HepG2 (cell line): Measurements from ENCODE around the gene BRSK2. TPM values are rescaled to one million over a fixed set of nuclear protein-coding genes. Genes with fewer than 3 reads are reported as not detected.

Experiments
- ATAC-seq: fragments of 200-7000 bp; cut with Tn5 transposase; 3 replicates; pipeline ENCODE4 v1.9.1; 2020; ENCODE audit warnings: mild to moderate bottlenecking, moderate library complexity
- BruUV-seq: library from RNA; stranded (reverse); fragments of 400-500 nt; replicated peaks from 2 replicates; lab custom pipeline; 2021; lab: Mats Ljungman, UMichigan
- CTCF ChIA-PET: fragments of 300-600 bp; formaldehyde crosslinking; extraction: SDS; loops from one replicate; lab custom pipeline; 2021; ENCODE audit warnings: low total read pairs, inconsistent platforms, low intra/inter-chr PET ratio; lab: Yijun Ruan, JAX
- POLR2A ChIA-PET: fragments of 350-600 bp; sonication (Branson Sonifier 250); formaldehyde crosslinking; loops from one replicate; lab custom pipeline; 2020; ENCODE audit warnings: antibody characterized with exemption, inconsistent platforms; lab: Yijun Ruan, JAX
- DNase-seq: peaks from one replicate; pipeline ENCODE4 v3.0.0-alpha.2; 2015; ENCODE audit warnings: low spot score
- FAIRE-seq: peaks from 3 replicates; lab custom pipeline; 2011; peaks lifted over from hg19 to GRCh38; lab: Jason Lieb, UNC
- H2AFZ ChIP-seq: one replicate; pipeline ENCODE4 v1.6.1; 2011; ENCODE audit warnings: low read length, inconsistent platforms
- H3K27ac ChIP-seq: fragments of 300-600 bp; 3 replicates; pipeline ENCODE4 v1.8.0; 2011; ENCODE audit warnings: mixed run types, mild to moderate bottlenecking, mixed read lengths, low read length, inconsistent platforms; ENCODE audit not compliant: insufficient read depth; ENCODE audit errors: extremely low read length
- H3K27me3 ChIP-seq, 2 experiments: fragments of 200-600 bp in 1 of 2; 2 replicates in 1 of 2; 3 replicates in 1 of 2; pipeline versions ENCODE4 v1.6.0 to v1.8.0; 2011; ENCODE audit warnings: low read length in 2 of 2, mild to moderate bottlenecking in 2 of 2, moderate library complexity in 2 of 2, inconsistent platforms in 1 of 2; ENCODE audit not compliant: insufficient read depth in 2 of 2, control insufficient read depth in 1 of 2
- H3K36me3 ChIP-seq, 2 experiments: fragments of 200-600 bp in 1 of 2; replicated peaks in 1 of 2; 2 replicates in 1 of 2; 3 replicates in 1 of 2; pipeline versions ENCODE4 v1.5.1 to v1.8.0; 2011; ENCODE audit warnings: low read length in 2 of 2, inconsistent platforms in 1 of 2; ENCODE audit not compliant: insufficient read depth in 2 of 2, control insufficient read depth in 1 of 2
- H3K4me1 ChIP-seq: 2 replicates; pipeline ENCODE4 v1.5.1; 2012; ENCODE audit warnings: low read length, inconsistent platforms; ENCODE audit not compliant: insufficient read depth
- H3K4me2 ChIP-seq: 2 replicates; pipeline ENCODE4 v1.6.0; 2011; ENCODE audit warnings: low read depth, low read length, inconsistent platforms
- H3K4me3 ChIP-seq, 3 experiments: fragments of 200-600 bp in 1 of 3; sonication (generic), shearing (Covaris generic) in 1 of 3; replicated peaks in 1 of 3; 2 replicates each; pipeline ENCODE4 v1.5.1; 2011 to 2016; ENCODE audit warnings: low read length in 3 of 3, inconsistent platforms in 2 of 3, low read depth in 2 of 3, mild to moderate bottlenecking in 2 of 3, control low read depth in 1 of 3, mixed read lengths in 1 of 3; ENCODE audit not compliant: insufficient read depth in 1 of 3
- H3K79me2 ChIP-seq: one replicate; pipeline ENCODE4 v1.6.1; 2011; ENCODE audit warnings: low read length, inconsistent platforms; ENCODE audit not compliant: insufficient read depth
- H3K9ac ChIP-seq: 2 replicates; pipeline ENCODE4 v1.6.0; 2011; ENCODE audit warnings: mild to moderate bottlenecking, low read depth, low read length, inconsistent platforms; ENCODE audit not compliant: insufficient read depth
- H3K9me3 ChIP-seq: 2 replicates; pipeline ENCODE4 v1.5.1; 2012; ENCODE audit warnings: mild to moderate bottlenecking, low read length
- H4K20me1 ChIP-seq: 2 replicates; pipeline ENCODE4 v1.6.0; 2011; ENCODE audit warnings: inconsistent platforms, mild to moderate bottlenecking, low read length, moderate library complexity; ENCODE audit not compliant: insufficient read depth
- KLF9 ChIP-seq: IDR thresholded peaks from 2 replicates; pipeline ENCODE4 v1.6.1; 2016; ENCODE audit warnings: low read depth
- MED1 ChIP-seq: sonication (generic); formaldehyde crosslinking; IDR thresholded peaks from 2 replicates; pipeline ENCODE4 v1.4.0; 2020; ENCODE audit warnings: missing genetic modification reagents
- NFKBIZ ChIP-seq: IDR thresholded peaks from 2 replicates; pipeline ENCODE4 v1.6.1; 2018; ENCODE audit warnings: missing genetic modification reagents, missing compliant biosample characterization
- STAG1 ChIP-seq: sonication (generic); formaldehyde crosslinking; IDR thresholded peaks from 2 replicates; pipeline ENCODE4 v1.4.0; 2020; ENCODE audit warnings: missing genetic modification reagents
- ZFP1 ChIP-seq: IDR thresholded peaks from 2 replicates; pipeline ENCODE4 v1.6.1; 2016
- ZNF224 ChIP-seq: sonication (generic); formaldehyde crosslinking; IDR thresholded peaks from 2 replicates; pipeline ENCODE4 v1.5.0; 2020; ENCODE audit warnings: mild to moderate bottlenecking, missing genetic modification reagents
- ZNF816 ChIP-seq: sonication (generic); formaldehyde crosslinking; IDR thresholded peaks from 2 replicates; pipeline ENCODE4 v1.8.0; 2022; ENCODE audit warnings: missing genetic modification reagents, mild to moderate bottlenecking, borderline replicate concordance
- ZSCAN21 ChIP-seq: sonication (generic); formaldehyde crosslinking; IDR thresholded peaks from 2 replicates; pipeline ENCODE4 v1.8.0; 2022; ENCODE audit warnings: mild to moderate bottlenecking, missing genetic modification reagents, moderate library complexity, borderline replicate concordance
- WGBS: methylation state at CpG from one replicate; pipeline ENCODE4 v1.1.6; 2017; ENCODE audit warnings: low lambda C conversion rate; 5-methylcytosine and 5-hydroxymethylcytosine counted together
- in situ Hi-C: cut with HindIII; loops from 2 replicates; pipeline ENCODE4 v1.10.0; 2017; ENCODE audit warnings: low pct_unique_long_range_greater_than_20kb; ENCODE audit not compliant: extremely low pct_ligation_motif_present
- intact Hi-C: fragments of 100-400 bp; cut with micrococcal nuclease; formaldehyde crosslinking; loops from one replicate; pipeline ENCODE4 v1.10.0; 2022; ENCODE audit not compliant: unreplicated experiment
- polyA plus RNA-seq, 8 experiments: library from polyadenylated mRNA; depleted of rRNA in 3 of 8; stranded (reverse) in 7 of 8; unstranded in 1 of 8; fragments of >200 nt; fragmentation: Illumina TruSeq in 4 of 8; extraction: Trizol in 4 of 8; gene quantifications; 2 replicates each; pipeline versions ENCODE4 v1.2.1 to v1.2.3, GENCODE V29; 2011 to 2016; ENCODE audit warnings: low read depth in 4 of 8, missing spikeins in 1 of 8, mixed read lengths in 1 of 8; ENCODE audit not compliant: insufficient read depth in 1 of 8
- total RNA-seq, 5 experiments: library from RNA; depleted of rRNA; stranded (reverse); fragments of >200 nt; fragmentation: Illumina TruSeq; extraction: Trizol; gene quantifications; 2 replicates each; pipeline ENCODE4 v1.2.3, GENCODE V29; 2016; ENCODE audit warnings: low read depth in 1 of 5
- TF ChIP-seq, protein P1 (sequence below): IDR thresholded peaks from 2 replicates; pipeline ENCODE4 v1.6.1; 2018; ENCODE audit warnings: missing genetic modification reagents
- TF ChIP-seq, protein P2 (sequence below): sonication (generic); formaldehyde crosslinking; IDR thresholded peaks from 2 replicates; pipeline ENCODE4 v1.4.0; 2020; ENCODE audit warnings: low read depth, mild to moderate bottlenecking, missing genetic modification reagents
- TF ChIP-seq, protein P3 (sequence below): fragments of 450-650 bp; IDR thresholded peaks from 2 replicates; pipeline ENCODE4 v1.6.1; 2017; ENCODE audit warnings: mild to moderate bottlenecking

The BRSK2 gene
- total and polyA plus RNA-seq, 2 of the 13 experiments (the other 11 are each of a cell fraction or from before 2014, with no cell fraction given) = 0.74 to 1.1 TPM

DNA sequence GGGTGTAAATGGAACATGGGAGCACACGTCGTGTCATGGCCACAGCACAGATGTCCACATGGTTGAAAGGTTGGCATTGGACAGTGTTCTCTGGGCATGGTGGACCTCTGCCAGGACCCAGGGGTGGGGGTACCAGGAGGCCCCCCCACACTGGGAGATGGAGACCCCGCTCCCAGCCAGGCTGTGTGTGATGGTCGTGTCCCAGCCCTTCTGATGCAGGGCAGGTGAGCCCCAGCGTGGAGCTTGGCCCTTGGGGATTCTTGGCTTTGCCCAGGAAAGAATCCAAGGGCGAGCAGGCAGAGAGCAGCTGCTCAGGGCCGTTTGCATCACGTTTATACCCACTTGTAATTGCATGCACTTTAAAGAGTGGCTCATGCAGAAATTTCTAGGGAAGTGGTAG, 22.0 kb upstream of the BRSK2 start:
- Histone ChIP-seq H3K9ac (no peak overlapping the region), H3K27me3 (peaks cover 12 to 63% of the 10 kb centered on the region in 2 experiments), H3K36me3 (no peaks in the 10 kb centered on the region), H4K20me1 (0 out of 2 replicates have a peak, but pooled peaks cover 3% of the 10 kb centered on the region), H2AFZ (no peak overlapping the region), H3K9me3 (peaks cover 9% of the 10 kb centered on the region; the same call in 1 of the 2 replicates), H3K4me2 (no peak overlapping the region), H3K4me3 (no peak overlapping the region), H3K27ac (no peak overlapping the region), H3K79me2 (no peaks in the 10 kb centered on the region), H3K4me1 (no peaks in the 10 kb centered on the region)
- intact Hi-C loops (no loop called here), in situ Hi-C loops (no loop called here)
- POLR2A ChIA-PET = no interaction called here
- CTCF ChIA-PET = no interaction called here
- BruUV-seq = no TSS peak
- no peak for DNase-seq
- no peak for TF ChIP-seq MED1 (CRISPR knock-in tag)
- TF ChIP-seq ZSCAN21 (CRISPR knock-in tag) = no peak
- TF ChIP-seq, protein P1, sequence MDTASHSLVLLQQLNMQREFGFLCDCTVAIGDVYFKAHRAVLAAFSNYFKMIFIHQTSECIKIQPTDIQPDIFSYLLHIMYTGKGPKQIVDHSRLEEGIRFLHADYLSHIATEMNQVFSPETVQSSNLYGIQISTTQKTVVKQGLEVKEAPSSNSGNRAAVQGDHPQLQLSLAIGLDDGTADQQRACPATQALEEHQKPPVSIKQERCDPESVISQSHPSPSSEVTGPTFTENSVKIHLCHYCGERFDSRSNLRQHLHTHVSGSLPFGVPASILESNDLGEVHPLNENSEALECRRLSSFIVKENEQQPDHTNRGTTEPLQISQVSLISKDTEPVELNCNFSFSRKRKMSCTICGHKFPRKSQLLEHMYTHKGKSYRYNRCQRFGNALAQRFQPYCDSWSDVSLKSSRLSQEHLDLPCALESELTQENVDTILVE = no peak
- TF ChIP-seq ZNF224 (CRISPR knock-in tag) = no peak
- TF ChIP-seq, protein P2, sequence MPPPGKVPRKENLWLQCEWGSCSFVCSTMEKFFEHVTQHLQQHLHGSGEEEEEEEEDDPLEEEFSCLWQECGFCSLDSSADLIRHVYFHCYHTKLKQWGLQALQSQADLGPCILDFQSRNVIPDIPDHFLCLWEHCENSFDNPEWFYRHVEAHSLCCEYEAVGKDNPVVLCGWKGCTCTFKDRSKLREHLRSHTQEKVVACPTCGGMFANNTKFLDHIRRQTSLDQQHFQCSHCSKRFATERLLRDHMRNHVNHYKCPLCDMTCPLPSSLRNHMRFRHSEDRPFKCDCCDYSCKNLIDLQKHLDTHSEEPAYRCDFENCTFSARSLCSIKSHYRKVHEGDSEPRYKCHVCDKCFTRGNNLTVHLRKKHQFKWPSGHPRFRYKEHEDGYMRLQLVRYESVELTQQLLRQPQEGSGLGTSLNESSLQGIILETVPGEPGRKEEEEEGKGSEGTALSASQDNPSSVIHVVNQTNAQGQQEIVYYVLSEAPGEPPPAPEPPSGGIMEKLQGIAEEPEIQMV (CRISPR knock-in tag) = no peak
- no peak for FAIRE-seq
- no peak for ATAC-seq
- WGBS = 10% methylated on average over 2 of the region's 8 CpGs

DNA sequence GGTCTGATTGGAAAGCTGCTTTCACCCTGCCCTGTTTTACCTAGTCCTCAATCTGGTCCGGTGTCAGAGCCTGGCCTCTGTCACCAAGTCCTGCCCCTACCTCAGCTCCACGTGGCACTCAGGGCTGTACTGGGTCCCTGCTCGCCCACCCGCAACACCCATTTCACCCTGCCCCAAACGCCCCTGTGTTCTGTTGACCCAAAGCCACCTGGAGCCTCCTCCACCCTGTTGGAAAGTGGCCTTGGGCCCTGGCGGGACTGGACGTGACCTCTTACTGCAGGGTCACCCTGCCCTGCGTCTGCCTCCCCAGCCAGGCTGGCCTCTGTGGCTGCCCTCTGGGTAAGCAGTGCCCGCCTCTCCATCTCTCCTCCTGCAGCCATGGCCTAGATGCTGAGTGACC, 21.5 kb upstream of the BRSK2 start:
- Histone ChIP-seq H3K27ac (no peak overlapping the region), H2AFZ (no peak overlapping the region), H3K27me3 (peaks cover 12 to 62% of the 10 kb centered on the region in 2 experiments), H3K9ac (no peak overlapping the region), H3K36me3 (no peaks in the 10 kb centered on the region), H3K9me3 (peaks cover 9% of the 10 kb centered on the region; the same call in 1 of the 2 replicates), H3K4me3 (no peak overlapping the region), H3K4me1 (no peaks in the 10 kb centered on the region), H4K20me1 (0 out of 2 replicates have a peak, but pooled peaks cover 3% of the 10 kb centered on the region), H3K4me2 (no peak overlapping the region), H3K79me2 (no peaks in the 10 kb centered on the region)
- no TSS peak for BruUV-seq
- TF ChIP-seq ZFP1 (CRISPR knock-in tag) (no peak), KLF9 (no peak), ZNF816 (CRISPR knock-in tag) (no peak), STAG1 (CRISPR knock-in tag) (no peak), NFKBIZ (no peak)
- TF ChIP-seq, protein P3, sequence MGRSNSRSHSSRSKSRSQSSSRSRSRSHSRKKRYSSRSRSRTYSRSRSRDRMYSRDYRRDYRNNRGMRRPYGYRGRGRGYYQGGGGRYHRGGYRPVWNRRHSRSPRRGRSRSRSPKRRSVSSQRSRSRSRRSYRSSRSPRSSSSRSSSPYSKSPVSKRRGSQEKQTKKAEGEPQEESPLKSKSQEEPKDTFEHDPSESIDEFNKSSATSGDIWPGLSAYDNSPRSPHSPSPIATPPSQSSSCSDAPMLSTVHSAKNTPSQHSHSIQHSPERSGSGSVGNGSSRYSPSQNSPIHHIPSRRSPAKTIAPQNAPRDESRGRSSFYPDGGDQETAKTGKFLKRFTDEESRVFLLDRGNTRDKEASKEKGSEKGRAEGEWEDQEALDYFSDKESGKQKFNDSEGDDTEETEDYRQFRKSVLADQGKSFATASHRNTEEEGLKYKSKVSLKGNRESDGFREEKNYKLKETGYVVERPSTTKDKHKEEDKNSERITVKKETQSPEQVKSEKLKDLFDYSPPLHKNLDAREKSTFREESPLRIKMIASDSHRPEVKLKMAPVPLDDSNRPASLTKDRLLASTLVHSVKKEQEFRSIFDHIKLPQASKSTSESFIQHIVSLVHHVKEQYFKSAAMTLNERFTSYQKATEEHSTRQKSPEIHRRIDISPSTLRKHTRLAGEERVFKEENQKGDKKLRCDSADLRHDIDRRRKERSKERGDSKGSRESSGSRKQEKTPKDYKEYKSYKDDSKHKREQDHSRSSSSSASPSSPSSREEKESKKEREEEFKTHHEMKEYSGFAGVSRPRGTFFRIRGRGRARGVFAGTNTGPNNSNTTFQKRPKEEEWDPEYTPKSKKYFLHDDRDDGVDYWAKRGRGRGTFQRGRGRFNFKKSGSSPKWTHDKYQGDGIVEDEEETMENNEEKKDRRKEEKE = no peak
- WGBS = 0% methylated on average over 1 of the region's 9 CpGs
- ATAC-seq = no peak
- ChIA-PET POLR2A (no interaction called here), CTCF (no interaction called here)
- FAIRE-seq = no peak
- no peak for DNase-seq
- intact Hi-C loops (no loop called here), in situ Hi-C loops (no loop called here)
